HG03521 (cell line): ENCODE data around the gene AK2.
"Not testable (repeated sequence)": the region's sequence is repeated elsewhere in the genome, so short reads cannot be mapped to it uniquely, and the experiment has no call there.

Source experiments
- ATAC-seq: cut with Tn5 transposase; IDR thresholded peaks from one replicate; pipeline ENCODE4 v1.9.1; 2021; ENCODE audit warnings: mild to moderate bottlenecking, moderate library complexity; ENCODE audit not compliant: unreplicated experiment

Gene AK2

GRCh38 chr1:33055210-33056008 lies 18.7 kb upstream of the AK2 start:
- ATAC-seq = no peak

- no peak for ATAC-seq
These were observed 13.8 kb upstream of the AK2 start for GRCh38 chr1:33050221-33051076.

DNA sequence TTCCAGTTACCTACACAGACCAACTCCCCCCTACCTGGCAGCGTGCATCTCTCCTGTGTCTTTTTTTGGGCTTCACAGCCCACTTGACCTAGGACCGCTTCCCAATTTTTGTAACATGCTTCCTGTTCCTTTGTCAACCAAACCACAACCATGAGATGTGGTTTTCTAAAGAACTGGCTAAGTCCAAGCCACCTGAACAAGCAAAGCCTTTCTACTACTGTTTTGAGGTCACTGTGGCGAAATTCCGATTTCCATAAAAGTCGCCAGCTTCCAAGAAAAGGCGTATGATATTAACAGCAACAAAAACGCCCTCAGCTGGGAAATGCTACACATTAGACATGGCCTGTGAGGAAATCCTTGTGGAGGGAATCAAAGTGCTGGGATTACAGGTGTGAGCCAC lies 12.7 kb upstream of the AK2 start:
- no peak for ATAC-seq

DNA sequence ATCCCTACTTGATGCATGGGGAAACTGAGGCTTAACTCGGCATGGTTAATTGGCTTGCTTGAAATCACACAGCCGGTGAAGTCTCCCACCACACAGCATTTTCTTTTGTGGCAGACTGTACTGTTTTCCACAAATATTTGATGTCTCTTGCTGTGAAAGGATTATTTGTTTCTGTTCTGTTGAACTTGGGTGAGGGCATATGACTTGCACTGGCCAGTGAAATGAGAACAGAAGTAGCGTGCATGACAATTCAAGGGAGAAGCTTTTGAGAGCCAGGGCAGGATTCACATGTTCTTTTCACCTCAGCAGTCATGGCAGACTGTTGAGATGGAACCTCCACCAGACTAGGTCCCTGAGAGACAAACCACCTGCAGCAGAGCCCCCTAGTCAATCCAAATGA lies 11.7 kb upstream of the AK2 start:
- no peak for ATAC-seq

- no peak for ATAC-seq
These were observed 11.2 kb upstream of the AK2 start for GRCh38 chr1:33047839-33048305.

- no peak for ATAC-seq
These were observed 10.6 kb upstream of the AK2 start for GRCh38 chr1:33047290-33047689.

DNA sequence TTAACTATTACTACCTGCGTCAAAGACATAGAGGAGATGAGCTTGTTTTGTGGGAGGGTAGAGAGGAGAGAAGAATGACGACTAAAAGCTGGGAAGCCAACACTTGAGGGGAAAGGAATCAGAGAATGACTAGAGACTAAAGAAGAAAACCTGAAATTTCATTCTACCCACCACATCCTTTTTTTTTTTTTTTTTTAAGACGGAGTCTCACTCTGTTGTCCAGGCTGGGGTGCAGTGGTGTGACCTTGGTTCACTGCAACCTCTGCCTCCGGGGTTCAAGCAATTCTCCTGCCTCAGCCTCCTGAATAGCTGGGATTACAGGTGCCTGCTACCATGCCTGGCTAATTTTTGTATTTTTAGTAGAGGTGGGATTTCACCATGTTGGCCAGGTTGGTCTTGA lies 9.6 kb upstream of the AK2 start:
- ATAC-seq = not testable (repeated sequence)

- no peak for ATAC-seq
These were observed 9.1 kb upstream of the AK2 start for GRCh38 chr1:33045814-33046213.

DNA sequence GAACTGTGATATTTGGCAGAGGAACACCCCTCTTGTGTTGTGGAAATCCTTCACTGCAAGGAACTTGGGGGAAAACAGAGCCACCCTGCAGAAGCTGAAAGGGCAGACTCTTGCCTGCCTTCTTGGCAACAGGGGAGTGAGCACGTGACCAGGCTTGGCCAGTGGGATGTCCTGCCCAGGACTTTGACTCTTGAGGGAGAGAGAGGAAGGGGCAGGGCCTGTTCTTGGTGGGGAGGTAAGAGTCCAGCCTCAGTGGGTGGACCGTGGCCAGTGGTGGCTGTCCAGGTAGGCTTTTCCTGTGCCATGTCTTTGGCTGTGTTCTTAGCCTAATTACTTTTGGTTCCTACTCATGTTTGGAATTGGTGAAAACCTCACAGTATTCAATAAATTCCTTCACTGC lies 8.6 kb upstream of the AK2 start:
- no peak for ATAC-seq

DNA sequence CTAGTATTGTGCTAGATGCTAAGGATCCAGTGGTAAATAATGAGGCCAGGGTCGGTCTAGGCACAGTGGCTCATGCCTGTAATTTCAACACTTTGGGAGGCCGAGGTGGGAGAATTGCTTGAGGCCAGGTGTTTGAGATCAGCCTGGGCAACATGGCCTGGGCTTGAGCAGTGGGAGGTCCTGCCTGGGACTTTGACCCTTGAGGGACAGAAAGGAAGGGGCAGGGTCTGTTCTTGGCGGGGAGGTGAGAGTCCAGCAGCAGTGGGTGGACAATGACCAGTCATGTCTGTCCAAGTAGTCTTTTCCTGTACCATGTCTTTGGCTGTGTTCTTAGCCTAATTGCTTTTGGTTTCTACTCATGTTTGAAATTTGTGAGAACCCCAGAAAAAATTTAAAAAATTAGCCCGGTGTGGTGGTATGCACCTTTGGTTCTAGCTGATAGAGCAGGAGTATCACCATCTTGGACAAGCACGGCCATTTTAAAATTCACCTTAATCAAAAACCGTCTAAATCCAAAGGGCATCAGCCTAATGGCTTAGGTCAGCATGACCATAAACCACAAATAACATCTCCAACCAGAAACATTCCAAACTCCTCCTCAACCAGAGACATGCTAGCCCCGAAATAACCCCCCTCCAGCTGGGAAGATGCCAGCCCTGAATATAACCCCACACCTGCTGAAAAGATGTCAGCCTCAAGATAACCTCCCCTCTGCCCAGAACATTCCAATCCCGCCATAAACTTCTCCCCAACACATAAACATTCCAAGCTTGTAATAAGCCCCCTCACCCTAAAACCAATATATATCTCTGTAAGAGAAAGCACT lies 6.8 kb upstream of the AK2 start:
- ATAC-seq = no peak

DNA sequence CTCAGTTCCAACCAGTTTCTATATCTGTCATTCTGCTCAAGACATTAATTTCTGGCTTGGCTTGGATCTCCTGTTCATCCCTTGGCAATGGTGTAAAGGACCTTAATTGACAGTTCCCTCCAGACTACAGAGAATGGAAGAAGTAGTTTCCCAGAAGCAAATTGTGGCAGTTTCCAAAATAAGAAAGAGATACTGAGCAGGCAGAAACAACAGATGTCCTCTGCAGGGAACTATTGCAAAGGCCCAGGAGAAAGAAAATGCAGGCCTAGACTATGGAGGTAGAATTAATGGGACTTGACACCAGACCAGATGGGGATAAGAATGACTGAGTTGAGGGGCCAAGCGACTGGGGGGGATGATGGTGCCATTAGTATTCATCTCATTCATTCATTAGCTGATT lies 6.1 kb upstream of the AK2 start:
- ATAC-seq = no peak

DNA sequence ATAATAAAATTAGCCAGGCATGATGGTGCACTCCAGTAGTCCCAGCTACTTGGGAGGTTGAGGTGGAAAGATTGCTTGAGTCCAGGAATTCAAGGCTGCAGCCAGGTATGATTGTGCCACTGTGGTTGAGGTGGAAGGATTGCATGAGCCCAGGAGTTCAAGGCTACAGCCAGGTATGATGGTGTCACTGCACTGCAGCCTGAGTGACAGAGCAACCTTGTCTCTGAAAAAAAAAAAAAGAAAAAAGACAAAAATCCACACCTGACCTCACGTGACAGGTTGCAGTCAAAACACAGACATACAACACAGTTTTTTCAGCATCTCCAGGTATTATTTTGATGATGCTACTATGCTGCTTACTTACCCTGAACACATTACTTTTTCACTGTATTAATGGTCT lies 4.3 kb upstream of the AK2 start:
- ATAC-seq = no peak

GRCh38 chr1:33039840-33040239 lies 3.2 kb upstream of the AK2 start:
- ATAC-seq = no peak

GRCh38 chr1:33036051-33036525 lies 595 bp downstream of the AK2 start:
- no peak for ATAC-seq

GRCh38 chr1:33032126-33032869 lies 4.4 kb downstream of the AK2 start:
- no peak for ATAC-seq

DNA sequence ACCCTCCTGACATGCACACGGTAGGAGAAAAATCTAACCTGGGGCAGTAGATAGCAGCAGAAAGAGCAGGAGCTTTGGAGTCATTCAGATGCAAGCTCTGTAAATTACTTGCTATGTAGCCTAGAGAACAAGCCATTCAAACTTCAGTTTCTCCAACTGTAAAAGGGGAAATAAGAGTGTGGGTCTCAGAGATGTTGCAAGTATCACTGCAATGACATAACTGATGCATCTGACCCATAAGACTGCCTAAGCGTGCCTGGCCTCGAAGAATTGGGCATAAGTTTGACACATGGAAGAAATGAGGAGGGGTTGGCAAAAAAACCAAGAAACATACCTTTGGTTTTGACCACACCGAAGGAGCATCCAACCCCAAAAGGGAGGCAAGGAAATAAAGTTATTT lies 5.2 kb downstream of the AK2 start:
- no peak for ATAC-seq

DNA sequence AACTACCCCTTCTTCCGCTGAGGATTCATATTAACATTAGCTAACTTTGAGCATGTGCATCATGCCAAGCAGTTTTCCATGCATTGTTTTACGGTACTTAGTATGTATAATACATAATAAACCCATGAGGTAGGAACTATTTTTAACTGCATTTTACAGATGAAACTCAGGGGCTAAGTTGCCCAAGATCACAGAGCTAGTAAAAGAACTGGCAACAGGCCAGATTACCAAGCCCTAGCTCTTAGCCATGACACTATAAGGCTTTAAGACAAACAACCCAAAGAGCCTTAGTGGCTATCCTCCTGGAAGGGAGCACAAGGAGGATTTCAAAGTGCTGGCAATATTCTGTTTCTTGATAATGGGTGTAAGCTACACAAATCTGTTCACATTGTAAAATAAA lies 6.1 kb downstream of the AK2 start:
- ATAC-seq = no peak

GRCh38 chr1:33029921-33030320 lies 6.8 kb downstream of the AK2 start:
- no peak for ATAC-seq

DNA sequence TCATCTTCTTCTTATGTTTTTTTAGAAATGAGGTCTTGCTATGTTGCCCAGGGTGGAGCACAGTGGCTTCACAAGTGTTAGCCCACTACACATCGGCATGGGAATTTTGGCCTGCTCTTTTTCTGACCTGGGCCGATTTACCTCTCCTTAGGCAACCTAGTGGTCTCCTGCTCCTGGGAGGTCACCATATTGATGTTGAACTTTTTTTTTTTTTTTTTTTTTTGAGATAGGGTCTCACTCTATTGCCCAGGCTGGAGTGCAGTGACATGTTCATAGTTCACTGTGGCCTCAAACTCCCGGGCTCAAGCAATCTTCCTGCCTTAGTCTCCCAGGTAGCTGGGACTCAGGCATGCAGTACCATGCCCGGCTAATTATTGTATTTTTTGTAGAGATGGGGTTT lies 7.5 kb downstream of the AK2 start:
- ATAC-seq = no peak

DNA sequence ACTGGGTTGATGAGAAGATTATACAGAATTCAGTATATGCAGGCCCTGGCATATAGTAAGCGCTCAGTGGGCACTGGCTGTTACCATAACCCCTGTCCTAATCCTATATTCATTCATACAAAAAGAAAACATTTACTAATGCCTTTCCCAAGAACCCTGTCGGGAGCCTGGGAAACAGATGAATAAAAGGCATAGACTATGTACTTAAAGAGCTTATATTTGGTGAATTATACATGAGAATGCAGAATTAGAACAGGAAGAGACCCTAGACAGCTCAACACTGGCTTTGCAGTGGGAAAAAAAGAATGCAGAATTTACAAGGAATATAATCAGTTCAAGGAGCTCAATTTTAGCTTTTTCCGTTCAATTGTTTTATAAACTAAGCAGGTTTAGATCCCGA lies 10.9 kb downstream of the AK2 start:
- ATAC-seq = no peak
